Brain microvascular endothelial cell (primary cell): ENCODE measurements around the gene MDN1.

Experiments used
- DNase-seq: peaks from one replicate; pipeline ENCODE4 v3.0.0-alpha.2; 2020
- H3K27ac ChIP-seq: fragments of 250-450 bp; sonication (Bioruptor Pico); 2 replicates; pipeline ENCODE4 v1.5.1; 2020; ENCODE audit warnings: mild to moderate bottlenecking, moderate library complexity
- H3K27me3 ChIP-seq: fragments of 250-450 bp; sonication (Bioruptor Pico); replicated peaks from 2 replicates; pipeline ENCODE4 v1.5.1; 2020; ENCODE audit warnings: mild to moderate bottlenecking
- H3K36me3 ChIP-seq: fragments of 250-450 bp; sonication (Bioruptor Pico); replicated peaks from 2 replicates; pipeline ENCODE4 v1.5.1; 2020; ENCODE audit warnings: mild to moderate bottlenecking
- H3K4me3 ChIP-seq: 2 replicates; pipeline ENCODE4 v1.5.1; 2011; ENCODE audit warnings: low read depth, mild to moderate bottlenecking, control low read depth, low read length, moderate library complexity
- in situ Hi-C: cut with HindIII; loops from 2 replicates; pipeline ENCODE4 v1.10.0; 2017; ENCODE audit warnings: low sequenced_read_pairs, low pct_ligation_motif_present
- TF ChIP-seq, protein P1 (sequence below): IDR thresholded peaks from 2 replicates; pipeline ENCODE4 v1.5.1; 2011; ENCODE audit warnings: low read depth, mild to moderate bottlenecking, moderate library complexity, low read length, control low read depth, inconsistent platforms; ENCODE audit errors: missing control alignments

MDN1 gene

DNA sequence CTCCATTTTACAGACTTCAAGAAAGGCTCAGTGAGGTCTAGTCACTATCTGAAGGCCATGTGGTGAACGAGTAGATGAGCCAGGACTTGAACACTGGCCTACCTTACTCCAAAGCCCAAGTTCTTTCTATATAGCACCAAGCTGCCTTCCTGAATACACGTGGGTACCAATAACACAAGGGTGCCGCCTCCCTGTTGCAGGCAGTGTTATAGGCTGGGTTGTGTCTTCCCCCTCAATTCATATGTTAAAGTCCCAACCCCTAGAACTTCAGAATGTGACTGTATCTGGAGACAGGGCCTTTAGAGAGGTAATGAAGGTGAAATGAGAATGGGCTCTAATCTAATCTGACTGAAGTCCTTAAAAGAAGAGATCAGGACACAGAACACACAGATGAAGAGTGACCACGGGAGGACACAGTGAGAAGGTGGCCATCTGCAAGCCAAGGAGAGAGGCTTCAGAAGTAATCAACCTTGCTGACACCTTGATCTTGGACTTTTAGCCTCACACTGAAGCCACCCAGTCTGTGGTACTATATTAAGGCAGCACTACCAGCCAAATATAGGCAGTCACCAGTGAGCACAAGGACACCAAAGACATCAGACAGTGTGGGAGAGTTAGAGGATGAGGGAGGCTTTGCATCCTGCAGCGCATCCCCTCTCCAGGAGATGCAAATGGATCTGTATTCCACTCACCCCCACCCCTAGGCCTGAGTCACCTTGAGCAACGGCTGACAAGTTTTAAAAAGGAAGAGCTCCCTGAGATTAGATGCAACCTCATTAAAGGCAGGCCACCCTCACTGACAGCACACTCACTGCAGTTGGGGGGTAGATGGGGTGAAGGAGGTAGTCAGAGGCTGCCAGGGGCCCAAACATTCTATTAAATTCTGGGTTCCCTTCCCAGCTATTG lies 140.1 kb downstream of the MDN1 start:
- Histone ChIP-seq H3K27me3 (no peaks in the 10 kb centered on the region), H3K27ac (no peak overlapping the region), H3K36me3 (peaks cover 62% of the 10 kb centered on the region), H3K4me3 (no peak overlapping the region)
- in situ Hi-C loops = no loop called here
- TF ChIP-seq, protein P1, sequence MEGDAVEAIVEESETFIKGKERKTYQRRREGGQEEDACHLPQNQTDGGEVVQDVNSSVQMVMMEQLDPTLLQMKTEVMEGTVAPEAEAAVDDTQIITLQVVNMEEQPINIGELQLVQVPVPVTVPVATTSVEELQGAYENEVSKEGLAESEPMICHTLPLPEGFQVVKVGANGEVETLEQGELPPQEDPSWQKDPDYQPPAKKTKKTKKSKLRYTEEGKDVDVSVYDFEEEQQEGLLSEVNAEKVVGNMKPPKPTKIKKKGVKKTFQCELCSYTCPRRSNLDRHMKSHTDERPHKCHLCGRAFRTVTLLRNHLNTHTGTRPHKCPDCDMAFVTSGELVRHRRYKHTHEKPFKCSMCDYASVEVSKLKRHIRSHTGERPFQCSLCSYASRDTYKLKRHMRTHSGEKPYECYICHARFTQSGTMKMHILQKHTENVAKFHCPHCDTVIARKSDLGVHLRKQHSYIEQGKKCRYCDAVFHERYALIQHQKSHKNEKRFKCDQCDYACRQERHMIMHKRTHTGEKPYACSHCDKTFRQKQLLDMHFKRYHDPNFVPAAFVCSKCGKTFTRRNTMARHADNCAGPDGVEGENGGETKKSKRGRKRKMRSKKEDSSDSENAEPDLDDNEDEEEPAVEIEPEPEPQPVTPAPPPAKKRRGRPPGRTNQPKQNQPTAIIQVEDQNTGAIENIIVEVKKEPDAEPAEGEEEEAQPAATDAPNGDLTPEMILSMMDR = no peak
- DNase-seq = no peak

DNA sequence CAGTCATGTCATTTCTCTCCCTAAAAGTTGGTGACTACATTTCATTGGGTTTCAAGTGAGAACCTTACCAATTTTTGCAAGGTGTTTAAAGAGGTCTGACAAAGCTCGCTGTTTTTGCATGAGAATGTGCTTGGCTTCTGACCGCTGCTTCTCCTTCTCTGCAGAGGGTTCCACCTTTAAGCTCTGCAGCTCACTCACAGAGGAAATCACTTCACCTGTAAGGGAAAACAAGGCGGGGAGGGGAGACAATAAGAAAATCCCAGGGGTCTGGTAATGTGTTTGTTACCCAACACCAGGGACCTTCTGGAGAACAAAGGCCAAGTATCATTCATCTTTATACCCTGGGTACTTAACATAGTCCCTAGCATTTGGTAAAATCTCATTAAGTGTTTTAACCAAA lies 141.1 kb downstream of the MDN1 start:
- no peak overlapping the region for H3K4me3 ChIP-seq
- no peaks in the 10 kb centered on the region for H3K27me3 ChIP-seq
- no peak overlapping the region for H3K27ac ChIP-seq
- in situ Hi-C loops = no loop called here
- no peak for DNase-seq
- TF ChIP-seq, protein P1 = no peak
- peaks cover 64% of the 10 kb centered on the region for H3K36me3 ChIP-seq

DNA sequence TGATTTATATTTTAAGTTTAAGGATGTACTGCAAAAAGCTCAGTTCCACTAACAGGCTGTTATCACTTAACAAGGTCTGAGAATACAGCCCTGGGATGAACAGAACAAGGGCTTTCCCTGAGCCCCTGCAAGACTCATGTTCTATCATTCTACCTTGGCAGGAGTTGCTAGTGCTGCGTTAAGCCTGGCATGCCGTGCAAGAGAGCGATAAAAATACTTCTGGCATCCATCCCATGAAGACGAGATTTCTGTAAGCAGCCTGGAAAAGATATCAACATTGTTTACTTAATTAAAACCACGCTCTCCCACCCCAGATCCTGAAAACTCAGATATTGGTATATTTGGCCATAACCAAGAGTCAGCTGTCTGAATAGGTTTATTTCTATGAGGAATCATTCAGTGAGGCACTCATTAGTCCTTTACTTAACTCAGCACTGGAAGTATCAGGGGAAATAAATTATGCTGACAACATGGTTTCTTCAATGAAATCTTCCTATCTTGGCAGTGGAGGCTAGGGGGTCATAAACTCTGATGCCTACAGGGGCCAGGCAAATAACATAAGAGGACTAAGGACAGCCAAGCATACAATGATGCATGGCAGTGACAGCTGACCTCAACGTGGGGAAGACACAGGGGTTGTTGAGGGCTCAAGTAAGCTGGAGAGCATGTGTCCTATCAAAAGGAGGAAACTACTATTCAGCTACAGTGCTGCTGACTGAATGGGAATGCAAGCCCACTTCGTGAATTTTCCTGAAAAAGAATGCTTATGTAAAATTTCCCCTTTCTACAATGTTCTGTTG lies 143.4 kb downstream of the MDN1 start:
- Histone ChIP-seq H3K36me3 (peaks cover 64% of the 10 kb centered on the region), H3K4me3 (no peak overlapping the region), H3K27me3 (no peaks in the 10 kb centered on the region), H3K27ac (no peak overlapping the region)
- in situ Hi-C loops = no loop called here
- DNase-seq = peak; percentile 7
- TF ChIP-seq, protein P1 = no peak

DNA sequence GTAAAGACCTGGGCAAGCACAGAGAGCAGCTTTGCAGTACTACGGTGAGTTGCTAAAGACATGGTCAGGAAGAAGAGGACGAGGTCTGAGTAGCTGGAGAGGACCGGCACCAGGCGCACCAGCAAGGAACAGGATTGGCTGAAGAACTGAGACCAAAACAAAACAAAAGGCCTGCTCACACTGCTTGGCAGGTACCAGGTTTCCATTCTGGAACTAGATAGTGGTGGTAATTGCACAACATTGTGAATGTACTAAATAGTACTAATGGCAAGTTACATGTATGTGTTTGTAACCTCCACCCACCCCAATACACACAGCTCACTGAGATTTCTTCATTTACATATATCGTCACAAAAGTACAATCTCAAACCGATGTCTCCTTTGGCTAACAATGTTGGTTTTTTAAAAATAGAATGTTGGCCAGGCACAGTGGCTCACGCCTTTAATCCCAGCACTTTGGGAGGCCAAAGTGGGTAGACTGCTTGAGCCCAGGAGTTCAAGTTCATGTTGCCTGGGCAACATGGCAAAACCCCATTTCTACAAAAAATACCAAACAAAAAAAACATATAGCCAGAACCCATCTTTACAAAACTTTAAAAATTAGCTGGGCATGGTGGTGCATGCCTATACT lies 148.5 kb downstream of the MDN1 start:
- Histone ChIP-seq H3K27ac (no peak overlapping the region), H3K27me3 (no peaks in the 10 kb centered on the region), H3K4me3 (no peak overlapping the region), H3K36me3 (peaks cover 34% of the 10 kb centered on the region)
- TF ChIP-seq, protein P1 = no peak
- in situ Hi-C loops = no loop called here
- DNase-seq = no peak

DNA sequence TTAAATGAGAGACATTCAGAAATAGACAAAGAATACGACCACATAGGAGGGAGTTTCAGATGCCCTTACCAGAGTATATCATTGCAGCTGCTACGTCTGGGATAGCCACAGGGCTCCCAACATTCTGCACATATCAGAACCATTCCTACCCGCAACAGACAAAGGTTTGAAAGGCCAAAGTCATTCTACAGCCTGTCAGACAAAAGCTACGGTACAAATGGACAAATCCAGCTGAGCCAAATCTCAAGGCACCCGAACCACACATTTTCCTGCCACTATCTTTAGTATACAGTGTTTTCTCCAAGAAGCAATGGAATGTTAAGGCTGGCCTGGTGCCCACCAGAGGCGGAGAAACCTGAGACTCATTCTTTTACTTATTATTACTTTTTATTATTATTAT lies 150.6 kb downstream of the MDN1 start:
- H3K4me3 ChIP-seq = no peak overlapping the region

More for the DNA sequence above, 150.6 kb downstream of the MDN1 start:
- DNase-seq = peak; percentile 70
- Histone ChIP-seq H3K27ac (peak overlapping the region; percentile 3), H3K27me3 (no peaks in the 10 kb centered on the region), H3K36me3 (peaks cover 19% of the 10 kb centered on the region)
- in situ Hi-C loops = no loop called here
- TF ChIP-seq, protein P1 = no peak
